A549 (cell line): ENCODE measurements around the gene SH2D1B.

Experiments used
- HDAC2 ChIP-seq: fragments of 200-600 bp; sonication (generic); IDR thresholded peaks from 2 replicates; pipeline ENCODE4 v1.6.1; 2016
- SMC3 ChIP-seq: fragments of >200 bp; sonication (Bioruptor Twin); formaldehyde crosslinking; IDR thresholded peaks from 3 replicates; pipeline ENCODE4 v1.6.1; 2018; ENCODE audit warnings: inconsistent platforms
- SREBF2 ChIP-seq: fragments of 450-650 bp; IDR thresholded peaks from 2 replicates; pipeline ENCODE4 v1.6.1; 2014; ENCODE audit warnings: mild to moderate bottlenecking, moderate library complexity

DNA sequence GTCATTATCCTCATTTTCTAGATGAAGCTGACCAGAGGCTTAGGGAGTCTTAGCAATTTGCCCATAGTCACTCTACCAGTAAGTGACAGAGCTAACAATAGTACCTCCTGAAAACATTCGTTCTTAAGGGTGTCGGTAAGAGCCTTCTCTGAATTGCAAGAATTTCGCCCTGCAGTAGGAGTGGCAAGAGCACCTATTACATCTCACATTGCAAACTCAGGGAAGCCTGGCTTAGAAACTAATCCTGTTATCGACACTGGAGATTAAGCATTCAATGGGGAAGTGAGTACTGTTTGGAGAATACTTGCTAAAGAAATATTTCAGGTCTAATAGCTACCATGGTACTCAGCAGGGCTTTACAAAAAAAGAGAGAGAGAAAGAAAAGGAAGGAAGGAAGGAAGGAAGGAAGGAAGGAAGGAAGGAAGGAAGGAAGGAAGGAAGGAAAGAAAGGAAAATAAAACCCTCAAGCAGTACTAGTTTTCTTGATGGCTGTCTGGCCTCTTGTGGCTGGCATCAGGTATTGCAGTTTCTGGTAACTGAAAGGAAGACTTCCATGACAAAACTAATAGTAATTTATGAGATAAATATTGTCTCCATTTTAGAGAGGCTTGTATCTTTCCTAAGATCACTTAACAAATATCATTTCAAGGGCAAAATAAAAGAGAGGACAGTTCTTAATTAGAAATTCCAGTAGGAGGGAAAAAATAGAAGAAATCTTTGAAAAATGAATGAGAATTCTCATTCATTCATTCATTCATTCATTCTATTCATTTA lies 20.0 kb downstream of the SH2D1B start:
- TF ChIP-seq HDAC2 (no peak), SREBF2 (no peak), SMC3 (peak; percentile 75)
